Spleen (tissue), 11 donors: ENCODE results near the gene NAT8L. TPM values are rescaled to one million over a fixed set of nuclear protein-coding genes. Genes with fewer than 3 reads are reported as not detected.

ENCODE experiments used
- DNase-seq: peaks from one replicate; pipeline ENCODE4 v3.0.0-alpha.2; 2020
- H3K27ac ChIP-seq, 8 donors: fragments of 200-600 bp; sonication (generic) in 7 of 8; 1 replicate in 4 of 8; 2 replicates in 4 of 8; pipeline versions ENCODE4 v1.5.0 to v1.8.0; 2016 to 2021; ENCODE audit warnings: inconsistent platforms in 4 of 8, mild to moderate bottlenecking in 4 of 8, moderate library complexity in 1 of 8
- H3K27me3 ChIP-seq, 7 donors: fragments of 200-600 bp; sonication (generic) in 6 of 7; replicated peaks in 1 of 7; 1 replicate in 4 of 7; 2 replicates in 3 of 7; pipeline versions ENCODE4 v1.5.0 to v1.8.0; 2016 to 2021; ENCODE audit warnings: inconsistent platforms in 3 of 7, mild to moderate bottlenecking in 1 of 7
- H3K36me3 ChIP-seq, 6 donors: fragments of 200-600 bp; sonication (generic) in 5 of 6; 1 replicate in 4 of 6; 2 replicates in 2 of 6; pipeline versions ENCODE4 v1.5.0 to v1.8.0; 2016 to 2021; ENCODE audit warnings: inconsistent platforms in 2 of 6
- H3K4me1 ChIP-seq, 6 donors: fragments of 200-600 bp; sonication (generic) in 5 of 6; 1 replicate in 3 of 6; 2 replicates in 3 of 6; pipeline versions ENCODE4 v1.5.0 to v1.8.0; 2016 to 2021; ENCODE audit warnings: inconsistent platforms in 3 of 6
- H3K4me3 ChIP-seq, 8 donors: fragments of 200-600 bp; sonication (generic) in 7 of 8; 1 replicate in 4 of 8; 2 replicates in 4 of 8; pipeline versions ENCODE4 v1.5.0 to v1.8.0; 2016 to 2021; ENCODE audit warnings: inconsistent platforms in 4 of 8, mild to moderate bottlenecking in 4 of 8, moderate library complexity in 2 of 8
- H3K9me3 ChIP-seq, 8 donors: fragments of 200-600 bp; sonication (generic) in 7 of 8; 1 replicate in 4 of 8; 2 replicates in 4 of 8; pipeline versions ENCODE4 v1.5.0 to v1.8.0; 2016 to 2021; ENCODE audit warnings: inconsistent platforms in 4 of 8
- CTCF ChIP-seq, 11 experiments: fragments of 200-600 bp in 7 of 11; fragments of 450-650 bp in 4 of 11; sonication (generic) in 4 of 11; IDR thresholded peaks in 8 of 11; conservative IDR thresholded peaks in 3 of 11; 1 replicate in 7 of 11; 2 replicates in 4 of 11; pipeline versions ENCODE4 v1.4.0 to v1.8.0; 2016 to 2021; ENCODE audit warnings: antibody characterized with exemption in 11 of 11, inconsistent platforms in 4 of 11, mild to moderate bottlenecking in 1 of 11
- POLR2A ChIP-seq, 3 donors: fragments of 450-650 bp; IDR thresholded peaks; one replicate each; pipeline ENCODE4 v1.5.1; 2017; ENCODE audit warnings: antibody characterized with exemption in 3 of 3, mild to moderate bottlenecking in 1 of 3
- POLR2AphosphoS5 ChIP-seq, 3 donors: sonication (generic); formaldehyde crosslinking; IDR thresholded peaks; one replicate each; pipeline ENCODE4 v1.5.1; 2017; ENCODE audit warnings: antibody characterized with exemption in 3 of 3
- WGBS, 5 donors: extraction: QIAGEN DNeasy Blood & Tissue Kit in 3 of 5; methylation state at CpG; one replicate each; pipeline versions ENCODE4 v1.1.5 to v1.1.7; 2013 to 2018; 5-methylcytosine and 5-hydroxymethylcytosine counted together
- intact Hi-C: fragments of 100-400 bp; cut with DNase I; formaldehyde crosslinking; loops from one replicate; pipeline ENCODE4 v1.15.0; 2023; ENCODE audit warnings: low total_unique reads
- polyA plus RNA-seq, 3 donors: library from polyadenylated mRNA; stranded (reverse); fragments of 200-250 nt; gene quantifications; one replicate each; pipeline ENCODE4 v1.2.1, GENCODE V29; 2013
- total RNA-seq, 7 donors: library from RNA; depleted of rRNA in 3 of 7; stranded (reverse); fragments of >200 nt in 3 of 7; fragmentation: NEBNext Ultra II Directional in 4 of 7; extraction: Animal tissue kit (Norgen Biotek cat#: 25700) in 4 of 7; gene quantifications; one replicate each; pipeline versions ENCODE4 v1.1.0 to v1.2.1, GENCODE V29; 2016 to 2021
- donor health status: healthy with polysubstance abuse.
- donor health status: DM: no; HTN: no; CAD: no; lungs with moderate emphysema.
- donor health status: DM: no; HTN: no; CAD: no.
- donor health status: Bipolar disorder and iron deficiency.
- donor health status: healthy.
- donor health status: DM: no; HTN: no; CAD: no.
- donor health status: DM: yes; HTN: yes; CAD: no.

NAT8L gene
- total and polyA plus RNA-seq, 10 donors = 0.13 to 3.1 (median 0.72) TPM

DNA sequence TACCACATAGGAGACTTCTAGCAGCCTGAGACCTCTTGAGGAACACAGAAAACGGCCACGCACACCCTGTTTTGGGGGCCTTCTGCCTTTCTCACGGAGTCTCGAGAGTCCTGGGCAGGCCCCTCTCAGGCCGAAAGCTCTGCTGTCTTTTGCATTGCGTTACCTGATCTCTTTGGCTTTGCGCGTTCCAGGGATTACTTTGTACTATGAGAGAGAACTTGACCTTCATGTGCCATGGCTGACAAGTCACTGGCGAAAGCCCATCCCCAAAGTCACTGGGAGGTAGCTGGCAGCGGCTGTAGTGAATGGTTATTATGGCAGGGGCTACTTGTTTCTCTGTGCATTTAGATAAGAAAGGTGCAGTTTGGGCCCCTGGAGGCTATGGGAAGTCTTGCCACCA lies 8.0 kb upstream of the NAT8L start:
- Histone ChIP-seq H3K27ac (no peak overlapping the region), H3K36me3 (no peaks in the 10 kb centered on the region), H3K27me3 (peaks cover 0 to 82% (median 35%) of the 10 kb centered on the region in 7 donors), H3K4me3 (no peak overlapping the region), H3K4me1 (peaks cover 0 to 7% (median 0%) of the 10 kb centered on the region in 6 donors), H3K9me3 (no peaks in the 10 kb centered on the region)
- TF ChIP-seq POLR2AphosphoS5 (IDR thresholded peaks at IDR 0.05) (no peak), POLR2A (IDR thresholded peaks at IDR 0.05) (no peak), CTCF (IDR thresholded peaks at IDR 0.05 in 8 of 11, conservative IDR thresholded peaks at IDR 0.05 in 3 of 11) (no peak)
- WGBS, 5 donors = 72 to 80% (median 79%) methylated on average over 10 of the region's 10 CpGs
- intact Hi-C loops = no loop called here
- peak; percentile 44 for DNase-seq

DNA sequence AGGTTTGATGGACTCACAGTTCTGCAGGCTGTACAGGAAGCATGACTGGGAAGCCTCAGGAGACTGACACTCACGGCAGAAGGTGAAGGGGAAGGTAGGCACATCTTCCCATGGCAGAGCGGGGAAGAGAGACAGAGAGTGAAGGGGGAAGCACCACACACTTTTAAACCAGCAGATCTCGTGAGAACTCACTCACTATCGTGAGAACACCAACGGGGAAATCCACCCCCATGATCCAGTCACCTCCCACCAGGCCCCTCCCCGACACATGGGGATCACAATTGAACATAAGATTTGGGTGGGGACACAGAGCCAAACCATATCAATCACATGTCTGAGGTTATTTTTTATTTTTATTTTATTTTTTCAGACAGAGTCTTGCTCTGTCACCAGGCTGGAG lies 4.9 kb upstream of the NAT8L start:
- no peaks in the 10 kb centered on the region for H3K9me3 ChIP-seq
- H3K27me3 ChIP-seq = peaks cover 0 to 86% (median 30%) of the 10 kb centered on the region in 7 donors
- whole genome bisulfite sequencing, 5 donors = 59 to 72% (median 64%) methylated on average over 6 of the region's 6 CpGs
- H3K27ac ChIP-seq = no peak overlapping the region
- no peaks in the 10 kb centered on the region for H3K36me3 ChIP-seq
- H3K4me3 ChIP-seq = no peak overlapping the region
- peaks cover 0 to 14% (median 9%) of the 10 kb centered on the region in 6 donors for H3K4me1 ChIP-seq
- DNase-seq = no peak
- intact Hi-C loops = no loop called here
- TF ChIP-seq POLR2AphosphoS5 (IDR thresholded peaks at IDR 0.05) (no peak), CTCF (IDR thresholded peaks at IDR 0.05 in 8 of 11, conservative IDR thresholded peaks at IDR 0.05 in 3 of 11) (no peak), POLR2A (IDR thresholded peaks at IDR 0.05) (no peak)

DNA sequence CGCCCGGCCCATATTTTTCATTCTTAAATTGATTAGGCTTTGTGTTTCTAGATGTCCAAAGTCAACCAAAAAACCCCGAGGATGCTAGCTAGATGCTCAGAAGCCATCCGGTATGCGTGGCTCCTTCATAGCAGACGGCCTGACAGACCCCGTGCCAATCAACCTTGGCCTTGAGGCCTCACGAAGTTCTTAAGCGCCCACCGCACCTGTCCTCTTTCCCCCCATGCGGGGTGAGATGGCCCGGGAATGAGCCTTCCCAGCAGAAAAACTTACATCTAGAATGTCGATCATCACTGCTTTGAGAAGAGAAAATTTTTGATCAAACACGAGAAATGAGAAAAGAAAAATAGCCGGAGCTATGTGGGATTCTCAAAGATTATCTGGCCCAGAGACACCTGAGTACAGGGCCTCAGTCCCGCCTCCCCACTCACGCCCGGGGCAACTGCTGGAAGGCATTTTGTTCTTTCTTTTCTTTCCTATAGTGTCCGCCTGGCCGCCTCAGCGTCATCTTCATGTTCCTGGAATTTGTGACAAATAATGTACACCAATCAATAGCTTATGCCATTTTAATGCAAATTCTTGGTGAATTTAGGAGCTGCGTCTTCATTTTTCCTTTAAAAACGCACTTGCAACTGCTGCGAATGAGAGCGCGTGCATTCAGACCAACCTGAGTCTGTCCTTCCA lies 1.6 kb upstream of the NAT8L start:
- Histone ChIP-seq H3K27ac (no peak overlapping the region), H3K4me3 (peak overlapping the region in 1 of 8 donors; percentile 78), H3K27me3 (peaks cover 0 to 94% (median 46%) of the 10 kb centered on the region in 7 donors), H3K9me3 (no peaks in the 10 kb centered on the region), H3K4me1 (peaks cover 0 to 31% (median 20%) of the 10 kb centered on the region in 6 donors), H3K36me3 (no peaks in the 10 kb centered on the region)
- intact Hi-C loops = no loop called here
- DNase-seq = peak; percentile 53
- WGBS, 5 donors = 67 to 76% (median 70%) methylated on average over 26 of the region's 26 CpGs
- no peak for TF ChIP-seq POLR2A (IDR thresholded peaks at IDR 0.05)
- TF ChIP-seq POLR2AphosphoS5 (IDR thresholded peaks at IDR 0.05) = no peak
- TF ChIP-seq CTCF (IDR thresholded peaks at IDR 0.05 in 8 of 11, conservative IDR thresholded peaks at IDR 0.05 in 3 of 11) = no peak

GRCh38 chr4:2058264-2059045 lies 672 bp upstream of the NAT8L start:
- peak; percentile 68 for DNase-seq
- H3K9me3 ChIP-seq = no peaks in the 10 kb centered on the region
- 1 to 7% (median 2%) methylated on average over 17 to 93 of the region's 93 CpGs; no CpG with 5 or more reads in 1 of the 5 donors for WGBS, 5 donors
- intact Hi-C loops = no loop called here
- peak overlapping the region in 7 of 8 donors; percentile 30 to 78 (median 46) for H3K4me3 ChIP-seq
- TF ChIP-seq POLR2A (IDR thresholded peaks at IDR 0.05) = no peak
- TF ChIP-seq CTCF (IDR thresholded peaks at IDR 0.05 in 8 of 11, conservative IDR thresholded peaks at IDR 0.05 in 3 of 11) = no peak
- TF ChIP-seq POLR2AphosphoS5 (IDR thresholded peaks at IDR 0.05) = no peak
- H3K27ac ChIP-seq = no peak overlapping the region
- peaks cover 0 to 94% (median 46%) of the 10 kb centered on the region in 7 donors for H3K27me3 ChIP-seq
- H3K4me1 ChIP-seq = peaks cover 0 to 31% (median 20%) of the 10 kb centered on the region in 6 donors
- no peaks in the 10 kb centered on the region for H3K36me3 ChIP-seq
